ENCODE measurements around the gene IDH2. TPM values are rescaled to one million over a fixed set of nuclear protein-coding genes. Genes with fewer than 3 reads are reported as not detected.
"Not testable (repeated sequence)": the region's sequence is repeated elsewhere in the genome, so short reads cannot be mapped to it uniquely, and the experiment has no call there.

Gene IDH2
- total RNA-seq (2014; rRNA removed; shearing (Covaris generic)) (58.3 and 67.7 TPM in 2 replicates), polyA plus RNA-seq (2016; fragmentation: Nextera tagmentation; extraction: Ambion mirVana) (104 and 109 TPM in 2 replicates)

GRCh38 chr15:90101969-90102890 lies at the start of gene IDH2:
Gene IDH2, minus strand, starts transcription at chr15:90102468. Its CDS starts 78 bp downstream, at chr15:90102390.
- peaks cover 18% of the 10 kb centered on the region for H3K79me2 ChIP-seq (ENCODE audit: insufficient read depth)
- TF ChIP-seq EZH2 (IDR thresholded peaks at IDR 0.05; ENCODE audit: insufficient read depth, poor library complexity, severe bottlenecking) (no peak), EZH2phosphoT487 (IDR thresholded peaks at IDR 0.05; ENCODE audit: insufficient read depth, low read depth) (no peak)
- H3K4me2 ChIP-seq (ENCODE audit: unreplicated experiment), result peak within 1 kb of the TSS; percentile 77
- peak within 1 kb of the TSS; percentile 90 for H3K9ac ChIP-seq
- peak within 1 kb of the TSS; percentile 72 for H3K4me3 ChIP-seq
- peaks cover 38% of the 10 kb centered on the region for H3F3A ChIP-seq (ENCODE audit: insufficient read depth)
- H3K27ac ChIP-seq, result peak within 1 kb of the TSS; percentile 99
- 1% methylated on average over 67 to 70 of the region's 104 CpGs for WGBS, 2 experiments (ENCODE audit: low coverage in 1 of 2, low lambda C conversion rate in 2 of 2, missing lambda C conversion rate in 2 of 2)
- no peaks in the 10 kb centered on the region for H4K20me1 ChIP-seq (ENCODE audit: insufficient read depth)
- H3K9me2 ChIP-seq (ENCODE audit: insufficient read depth), result no peaks in the 10 kb centered on the region
- peak; percentile 96 for DNase-seq
- H3K36me3 ChIP-seq (ENCODE audit: low read depth), result no peaks in the 10 kb centered on the region
- H3K9me3 ChIP-seq (ENCODE audit: low read depth), result no peaks in the 10 kb centered on the region
- peaks cover 50% of the 10 kb centered on the region for H3K4me1 ChIP-seq (ENCODE audit: insufficient read depth)
- peak within 1 kb of the TSS; percentile 85 for H2AFZ ChIP-seq
- no peaks in the 10 kb centered on the region for H3K27me3 ChIP-seq (replicated peaks; ENCODE audit: insufficient read depth)
- in situ Hi-C loops (cut with MboI), result no loop called here

- H3K4me2 ChIP-seq (ENCODE audit: unreplicated experiment); H3K9ac ChIP-seq; H3K4me1 ChIP-seq (ENCODE audit: insufficient read depth); H4K20me1 ChIP-seq (ENCODE audit: insufficient read depth); H3K27me3 ChIP-seq (replicated peaks; ENCODE audit: insufficient read depth); H2AFZ ChIP-seq; H3K27ac ChIP-seq; in situ Hi-C loops (cut with MboI); H3K9me2 ChIP-seq (ENCODE audit: insufficient read depth); DNase-seq; H3K9me3 ChIP-seq (ENCODE audit: low read depth); H3K4me3 ChIP-seq; H3K36me3 ChIP-seq (ENCODE audit: low read depth); H3F3A ChIP-seq (ENCODE audit: insufficient read depth); H3K79me2 ChIP-seq (ENCODE audit: insufficient read depth): not testable (repeated sequence)
- WGBS, 2 experiments (ENCODE audit: low coverage in 1 of 2, low lambda C conversion rate in 2 of 2, missing lambda C conversion rate in 2 of 2), result 77 to 81% methylated on average over 10 of the region's 10 CpGs
Measured at GRCh38 chr15:90150551-90150950, 48.3 kb upstream of the IDH2 start.

GRCh38 chr15:90149609-90150340 lies 47.5 kb upstream of the IDH2 start:
- DNase-seq, result no peak
- Histone ChIP-seq H3K9me3 (ENCODE audit: low read depth) (no peaks in the 10 kb centered on the region), H2AFZ (peak overlapping the region; percentile 22; the same call in 1 of the 2 replicates), H3K27ac (no peak overlapping the region), H3K4me1 (ENCODE audit: insufficient read depth) (no peaks in the 10 kb centered on the region; the same call in 1 of the 2 replicates), H3K36me3 (ENCODE audit: low read depth) (no peaks in the 10 kb centered on the region), H3K4me2 (ENCODE audit: unreplicated experiment) (no peak overlapping the region), H3K9me2 (ENCODE audit: insufficient read depth) (no peaks in the 10 kb centered on the region), H3K4me3 (no peak overlapping the region), H3K27me3 (replicated peaks; ENCODE audit: insufficient read depth) (no peaks in the 10 kb centered on the region), H3F3A (ENCODE audit: insufficient read depth) (no peaks in the 10 kb centered on the region), H4K20me1 (ENCODE audit: insufficient read depth) (no peaks in the 10 kb centered on the region), H3K9ac (no peak overlapping the region), H3K79me2 (ENCODE audit: insufficient read depth) (no peaks in the 10 kb centered on the region)
- 82% methylated on average over 14 of the region's 14 CpGs for WGBS, 2 experiments (ENCODE audit: low coverage in 1 of 2, low lambda C conversion rate in 2 of 2, missing lambda C conversion rate in 2 of 2)
- in situ Hi-C loops (cut with MboI), result no loop called here
- no peak for TF ChIP-seq EZH2 (IDR thresholded peaks at IDR 0.05; ENCODE audit: insufficient read depth, poor library complexity, severe bottlenecking)

GRCh38 chr15:90146198-90146761 lies 44.0 kb upstream of the IDH2 start:
- H3K4me2 ChIP-seq (ENCODE audit: unreplicated experiment); H3K4me3 ChIP-seq; H3F3A ChIP-seq (ENCODE audit: insufficient read depth); H3K9me3 ChIP-seq (ENCODE audit: low read depth); H3K27me3 ChIP-seq (replicated peaks; ENCODE audit: insufficient read depth); H3K4me1 ChIP-seq (ENCODE audit: insufficient read depth); H4K20me1 ChIP-seq (ENCODE audit: insufficient read depth); H3K9ac ChIP-seq; H3K27ac ChIP-seq; H3K36me3 ChIP-seq (ENCODE audit: low read depth); in situ Hi-C loops (cut with MboI); H3K79me2 ChIP-seq (ENCODE audit: insufficient read depth); DNase-seq; H3K9me2 ChIP-seq (ENCODE audit: insufficient read depth); H2AFZ ChIP-seq: not testable (repeated sequence)
- 90 to 91% methylated on average over 7 of the region's 7 CpGs for WGBS, 2 experiments (ENCODE audit: low coverage in 1 of 2, low lambda C conversion rate in 2 of 2, missing lambda C conversion rate in 2 of 2)
